GM19043 (cell line): ENCODE data around the gene PRKG1.
"Not testable (repeated sequence)": the region's sequence is repeated elsewhere in the genome, so short reads cannot be mapped to it uniquely, and the experiment has no call there.

Experiments used
- ATAC-seq: cut with Tn5 transposase; IDR thresholded peaks from one replicate; pipeline ENCODE4 v1.9.1; 2021; ENCODE audit warnings: low read depth; ENCODE audit not compliant: unreplicated experiment

PRKG1 gene

DNA sequence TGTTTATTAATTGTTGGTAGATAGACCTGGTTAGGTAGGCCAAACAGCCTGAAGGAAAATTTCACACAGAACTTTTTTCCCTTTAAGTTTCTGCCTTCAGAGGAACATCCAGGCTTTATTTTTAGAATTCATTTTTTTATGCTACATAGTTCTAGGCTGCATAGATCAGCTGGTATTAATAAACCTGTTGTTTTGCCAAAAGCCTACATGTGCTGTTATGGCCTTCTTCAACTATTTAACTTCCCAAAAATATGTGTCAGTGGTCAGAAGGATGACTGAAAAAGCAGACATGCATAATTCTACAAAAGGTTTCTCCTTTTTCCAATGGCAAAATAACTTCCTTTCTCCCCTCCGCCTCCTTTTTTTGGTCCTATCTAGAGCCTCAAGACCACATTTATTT, 936.8 kb downstream of the PRKG1 start:
- ATAC-seq = no peak

DNA sequence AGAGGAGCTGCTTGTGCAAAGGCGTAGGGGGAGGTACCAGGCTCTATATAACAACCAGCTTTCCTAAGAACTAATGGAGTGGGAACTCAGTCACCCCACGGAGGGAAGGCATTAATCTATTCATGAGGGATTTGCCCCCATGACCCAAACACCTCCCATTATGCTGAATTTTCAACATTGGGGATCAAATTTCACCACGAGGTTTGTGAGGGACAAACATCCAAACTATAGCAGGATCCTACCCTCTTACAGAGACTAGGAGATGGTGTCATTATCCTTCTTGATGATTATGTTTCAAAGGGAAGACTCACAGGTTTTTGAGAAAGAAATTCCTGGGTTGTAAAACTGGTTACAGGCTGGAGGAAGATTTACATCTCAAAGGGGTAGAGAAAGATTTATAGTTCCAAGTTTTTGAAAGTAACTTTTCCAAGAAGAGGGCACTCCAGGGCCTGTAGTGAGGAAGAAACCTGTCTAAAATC, 944.8 kb downstream of the PRKG1 start:
- no peak for ATAC-seq

DNA sequence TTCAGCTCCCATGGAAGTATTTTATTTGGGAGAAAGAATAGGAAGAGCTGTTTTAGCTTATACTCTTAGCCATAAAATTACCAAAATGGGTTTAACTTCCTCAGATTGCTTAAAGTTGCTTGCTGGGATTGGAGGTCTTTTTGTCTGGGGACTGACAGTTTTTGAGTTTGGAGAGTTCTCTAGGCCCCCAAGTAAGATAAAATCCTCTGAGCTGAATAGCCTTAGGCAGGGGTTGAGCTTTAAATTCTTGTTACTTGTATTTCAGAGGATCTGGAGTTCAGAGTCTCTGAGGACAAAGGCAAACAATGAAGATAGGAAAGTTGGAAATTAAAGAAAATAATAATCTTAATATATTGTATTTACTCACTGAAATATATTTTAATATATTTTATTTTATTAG, 945.4 kb downstream of the PRKG1 start:
- ATAC-seq = no peak

DNA sequence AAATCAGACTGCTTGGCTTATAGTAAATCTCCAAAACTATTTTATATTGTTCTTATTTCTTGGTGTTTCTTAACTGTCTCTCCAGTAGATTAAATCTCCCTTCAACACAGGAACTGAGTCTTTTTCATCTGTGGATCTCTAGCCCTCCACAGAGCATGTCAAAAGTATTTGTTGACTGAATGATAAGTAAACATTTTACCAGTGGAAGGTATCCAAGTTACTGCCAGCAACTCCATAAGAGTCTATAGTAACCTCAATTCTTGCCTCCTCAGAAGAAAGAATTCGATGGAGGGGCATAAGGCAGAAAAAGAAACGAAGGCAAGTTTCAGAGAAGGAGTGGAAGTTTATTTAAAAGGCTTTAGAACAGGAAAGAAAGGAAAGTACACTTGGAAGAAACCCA, 945.9 kb downstream of the PRKG1 start:
- no peak for ATAC-seq

DNA sequence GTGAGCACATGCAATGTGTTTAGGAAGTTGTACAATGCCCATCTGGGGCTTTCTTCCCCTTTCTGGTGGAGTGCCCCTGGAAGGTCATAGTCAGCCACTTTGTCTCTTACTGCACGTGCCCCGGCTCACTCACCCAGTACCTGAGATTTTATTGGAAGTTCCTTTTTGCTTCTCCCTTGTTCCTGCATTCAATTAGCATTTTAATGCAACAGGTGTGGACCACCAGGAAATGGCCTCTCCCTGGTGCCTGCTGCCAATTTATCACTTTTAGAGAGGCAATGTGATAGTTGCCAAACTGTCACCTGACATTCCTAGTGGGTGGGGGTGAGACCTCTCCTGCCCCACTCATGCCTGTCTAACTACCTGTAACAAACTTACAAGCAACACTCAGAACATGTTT, 946.4 kb downstream of the PRKG1 start:
- no peak for ATAC-seq

DNA sequence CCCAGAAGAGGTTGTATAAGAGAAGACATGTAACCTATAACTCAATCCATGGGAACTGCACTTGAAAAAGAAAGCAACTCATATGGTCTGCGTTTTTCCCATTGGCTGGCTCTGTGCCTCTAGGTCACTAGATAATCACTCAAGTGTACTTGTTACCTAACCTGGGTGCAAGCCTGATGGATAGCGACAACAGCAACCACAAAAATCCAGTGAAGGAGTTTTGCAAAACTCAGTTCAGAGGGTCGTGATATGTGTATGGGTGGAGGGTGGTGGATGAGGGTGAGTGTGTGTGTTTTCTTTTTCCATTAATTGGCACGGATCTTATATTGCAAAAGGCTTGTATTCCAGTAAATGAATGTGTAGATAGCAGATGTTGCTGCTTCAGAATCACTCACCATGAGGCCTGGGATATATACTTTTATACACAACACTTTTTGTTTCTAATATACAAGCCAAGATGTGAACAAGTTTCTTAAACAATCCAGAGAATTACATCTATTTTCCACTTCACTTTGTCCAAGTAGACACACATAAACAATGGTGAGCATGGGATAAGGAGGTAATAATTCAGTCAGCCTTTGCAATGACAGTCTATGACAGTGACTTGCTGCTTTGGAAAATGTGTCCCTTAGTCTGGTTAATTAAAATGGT, 952.9 kb downstream of the PRKG1 start:
- no peak for ATAC-seq

DNA sequence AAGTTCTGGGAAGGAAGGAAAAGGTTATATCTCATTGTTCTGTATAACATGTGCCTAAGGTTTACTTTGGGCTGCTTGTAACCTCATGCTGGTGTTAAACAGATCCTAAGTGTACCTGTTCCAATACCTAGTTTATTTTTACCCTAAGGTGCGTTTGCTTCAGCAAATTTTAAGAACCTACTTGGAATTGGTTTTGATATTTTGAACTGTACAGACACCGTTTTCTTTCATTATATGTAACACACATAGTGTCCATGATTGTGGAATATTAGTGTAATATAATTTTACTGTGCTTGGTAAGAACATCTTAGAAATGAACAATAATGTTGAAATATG, 954.2 kb downstream of the PRKG1 start:
- no peak for ATAC-seq

DNA sequence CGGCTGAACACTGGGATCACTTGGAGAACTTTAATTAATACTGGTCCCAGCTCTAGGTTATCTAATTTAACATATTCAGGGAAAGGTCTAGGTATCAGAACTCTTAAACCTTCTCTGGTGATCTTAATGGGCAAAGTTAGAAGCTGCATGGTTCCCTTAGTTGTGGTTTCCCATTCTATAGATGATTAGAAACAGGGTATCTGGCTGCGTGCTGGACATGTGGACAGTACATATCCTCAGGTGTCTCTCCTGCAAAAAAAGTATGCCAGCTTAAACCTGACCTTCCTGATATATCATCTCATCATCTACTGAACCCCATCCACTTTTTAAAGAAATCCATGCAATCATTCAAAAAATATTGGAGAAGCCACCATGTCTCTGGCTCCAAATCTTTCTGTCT, 955.3 kb downstream of the PRKG1 start:
- no peak for ATAC-seq

DNA sequence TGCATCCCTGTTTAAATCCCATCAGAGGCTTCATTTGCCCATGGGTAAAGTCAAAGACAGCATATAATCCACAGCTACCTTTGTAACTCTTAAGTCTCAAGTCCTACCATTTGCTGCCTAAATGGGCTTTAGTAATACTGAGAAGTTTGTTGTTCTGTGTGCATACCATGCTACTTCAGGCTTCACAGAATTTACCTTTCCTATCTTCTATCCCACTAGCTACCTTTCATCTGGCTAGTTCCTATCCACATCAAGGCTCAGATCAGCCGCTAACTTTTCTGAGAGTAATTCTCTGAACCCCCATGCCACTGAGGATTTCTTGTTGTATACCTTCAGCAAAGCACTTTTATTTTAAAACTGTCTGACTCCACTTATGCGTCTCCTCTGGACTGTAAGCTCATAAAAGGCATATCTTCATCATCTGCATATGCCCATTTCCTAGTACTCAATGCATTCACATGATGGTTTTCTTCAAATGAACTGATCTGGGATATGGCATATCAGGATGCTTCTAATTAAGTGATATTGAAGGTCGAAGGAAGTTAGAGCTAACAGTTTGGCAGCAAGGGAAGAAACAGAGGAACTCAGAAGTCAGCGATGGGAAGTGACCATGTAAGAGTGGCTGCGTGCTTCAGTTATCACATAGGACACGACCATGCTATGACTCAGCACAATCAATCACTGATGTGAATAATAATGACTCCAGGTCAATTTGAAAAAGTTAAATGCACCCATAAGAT, 955.9 kb downstream of the PRKG1 start:
- ATAC-seq = no peak

DNA sequence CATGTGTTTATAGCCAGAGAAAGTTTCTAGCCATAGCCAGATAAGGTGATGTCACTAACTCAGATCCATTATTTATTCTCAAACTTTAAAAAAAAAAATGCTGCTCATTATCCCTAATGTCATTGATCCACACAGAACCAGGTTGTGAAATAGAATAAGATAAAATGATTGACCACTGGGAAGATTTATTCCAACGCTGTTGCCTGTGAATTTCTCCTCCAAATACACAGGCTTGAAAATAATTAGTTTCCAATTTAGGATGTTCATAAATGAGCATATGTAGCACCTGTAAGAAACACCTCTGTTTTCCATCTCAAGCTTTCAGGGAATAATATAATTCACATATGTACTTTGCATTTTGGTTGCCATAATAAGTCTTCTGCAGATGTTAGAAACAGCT, 956.7 kb downstream of the PRKG1 start:
- ATAC-seq = no peak

DNA sequence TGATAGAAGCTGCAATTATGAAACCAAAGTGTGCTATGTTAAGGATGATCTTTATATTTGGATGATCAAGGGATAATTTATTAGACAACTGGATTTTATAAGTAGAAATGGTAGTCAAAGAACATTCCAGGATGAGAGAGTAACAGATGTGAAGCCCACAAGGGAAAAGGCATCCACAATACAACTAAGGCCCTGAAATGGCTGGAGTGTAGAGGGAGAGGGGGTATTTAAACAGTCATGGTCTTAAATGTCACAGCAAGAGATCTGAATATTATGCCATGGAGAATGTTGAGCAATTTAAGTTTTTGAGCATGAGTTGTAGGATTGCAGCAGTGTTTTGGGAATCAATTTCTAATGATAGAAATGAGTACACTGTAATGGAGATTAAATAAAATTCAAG, 957.5 kb downstream of the PRKG1 start:
- no peak for ATAC-seq

DNA sequence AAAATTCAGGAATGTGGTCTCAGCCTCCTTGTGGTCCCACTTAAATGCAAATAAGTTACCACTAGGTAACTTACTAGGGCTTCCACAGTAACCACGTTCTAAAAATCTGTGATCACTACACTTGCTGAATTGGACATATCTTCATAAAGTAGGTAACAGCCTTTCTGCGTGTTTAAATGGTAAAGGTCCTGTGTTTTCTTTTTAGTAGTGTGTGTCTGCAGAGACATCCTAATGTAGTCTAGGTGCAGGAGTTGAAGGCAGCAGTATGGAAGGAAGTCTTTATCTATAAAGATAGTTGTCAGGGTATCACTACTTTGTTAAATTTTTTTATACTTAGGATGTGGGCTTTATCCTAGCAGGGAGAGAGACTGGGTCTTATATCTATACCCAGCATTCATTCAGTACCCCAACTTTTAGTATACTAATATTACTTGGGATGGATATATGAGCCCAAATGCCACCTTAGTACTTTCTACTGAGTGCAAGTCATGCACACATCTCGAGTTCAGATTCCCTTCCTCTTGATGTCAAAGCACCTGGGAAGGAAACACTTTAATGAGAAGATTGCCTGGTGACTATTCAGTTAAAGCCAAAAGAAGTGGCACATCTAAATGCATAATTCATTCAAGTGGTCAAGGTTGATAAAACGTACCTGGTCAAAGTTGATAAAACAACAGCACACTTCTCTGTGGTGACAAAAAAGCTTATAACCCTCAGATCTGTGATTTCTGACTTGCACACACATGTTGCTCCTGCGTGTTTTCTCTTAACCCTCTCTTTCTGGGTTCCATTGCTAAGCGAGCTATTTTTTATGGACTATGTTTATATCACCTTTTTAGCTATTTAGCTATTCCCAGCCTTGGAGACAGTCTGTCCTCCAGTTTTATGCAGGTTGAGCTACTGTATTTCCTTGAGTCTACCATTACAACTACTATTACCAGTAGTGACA, 958.7 kb downstream of the PRKG1 start:
- no peak for ATAC-seq

DNA sequence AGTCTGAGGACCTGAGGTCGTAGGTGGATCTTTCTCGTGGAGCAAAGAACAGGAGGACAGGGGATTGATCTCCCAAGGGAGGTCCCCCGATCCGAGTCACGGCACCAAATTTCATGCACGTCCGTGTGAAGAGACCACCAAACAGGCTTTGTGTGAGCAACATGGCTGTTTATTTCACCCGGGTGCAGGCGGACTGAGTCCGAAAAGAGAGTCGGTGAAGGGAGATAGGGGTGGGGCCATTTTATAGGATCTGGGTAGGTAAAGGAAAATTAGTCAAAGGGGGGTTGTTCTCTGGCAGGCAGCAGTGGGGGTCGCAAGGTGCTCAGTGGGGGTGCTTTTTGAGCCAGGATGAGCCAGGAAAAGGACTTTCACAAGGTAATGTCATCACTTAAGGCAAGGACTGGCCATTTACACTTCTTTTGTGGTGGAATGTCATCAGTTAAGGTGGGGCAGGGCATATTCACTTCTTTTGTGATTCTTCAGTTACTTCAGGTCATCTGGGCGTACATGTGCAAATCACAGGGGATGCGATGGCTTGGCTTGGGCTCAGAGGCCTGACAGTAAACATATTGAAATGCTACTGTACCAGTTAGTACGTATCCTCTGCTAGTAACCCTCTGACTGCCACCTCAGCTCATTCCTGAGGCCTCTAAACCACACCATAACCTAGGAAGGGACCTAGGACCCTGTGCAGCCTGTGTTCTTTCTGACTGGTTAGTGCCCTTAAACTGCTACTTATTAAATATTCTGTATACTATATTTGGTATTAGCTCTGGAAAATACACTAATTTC, 964.9 kb downstream of the PRKG1 start:
- ATAC-seq = not testable (repeated sequence)

DNA sequence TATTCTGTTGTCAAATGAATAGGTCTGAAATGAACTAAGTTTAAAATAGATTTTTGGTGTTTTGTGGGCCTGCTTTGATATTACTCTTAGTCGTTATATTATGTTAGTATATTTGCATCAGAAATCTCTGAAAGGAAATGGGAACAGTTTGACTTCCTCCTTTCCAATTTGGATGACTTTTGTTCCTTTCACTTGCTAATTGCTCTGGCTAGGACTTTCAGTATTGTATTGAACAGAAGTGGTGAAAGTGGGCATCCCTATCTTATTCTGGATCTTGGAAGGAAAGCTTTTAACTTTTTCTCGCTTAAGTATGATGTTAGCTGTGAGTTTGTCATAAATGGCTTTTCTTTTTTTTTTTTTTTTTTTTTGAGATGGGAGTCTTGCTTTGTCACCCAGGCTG, 966.2 kb downstream of the PRKG1 start:
- no peak for ATAC-seq

DNA sequence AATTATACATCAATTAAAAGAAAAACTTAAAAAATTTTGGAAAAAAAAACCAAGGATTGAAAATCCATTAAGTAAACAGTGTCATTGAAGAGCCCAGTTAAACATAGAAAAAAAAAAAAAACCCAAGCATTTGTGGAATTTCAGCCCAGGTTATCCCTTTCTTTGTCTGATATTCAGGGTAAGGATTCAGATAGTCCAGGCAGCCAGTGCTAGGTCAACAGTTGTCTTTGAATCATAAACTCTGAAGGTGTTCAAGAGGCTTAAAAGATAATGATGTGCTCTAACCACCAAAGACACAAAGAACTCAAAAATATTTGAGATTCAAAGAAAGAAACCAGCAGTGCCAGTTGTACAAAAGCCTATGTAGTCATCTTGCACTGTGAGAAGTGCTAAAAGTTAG, 969.5 kb downstream of the PRKG1 start:
- no peak for ATAC-seq

DNA sequence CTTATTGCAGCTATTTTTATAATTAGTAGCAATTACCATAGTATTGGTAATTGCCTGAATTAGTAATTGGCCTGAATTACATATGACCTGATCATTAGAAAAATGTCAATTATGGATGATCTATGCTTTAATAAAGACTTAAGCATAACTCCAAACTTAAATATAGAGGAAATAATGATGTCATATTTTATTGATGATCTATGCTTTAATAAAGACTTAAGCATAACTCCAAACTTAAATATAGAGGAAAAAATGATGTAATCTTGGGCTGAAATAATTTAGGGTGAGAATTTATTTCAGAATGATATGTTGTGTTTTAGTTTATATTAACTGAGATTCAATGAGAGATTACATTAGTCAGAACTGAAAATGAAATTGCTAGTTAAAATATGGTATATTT, 973.8 kb downstream of the PRKG1 start:
- ATAC-seq = no peak

DNA sequence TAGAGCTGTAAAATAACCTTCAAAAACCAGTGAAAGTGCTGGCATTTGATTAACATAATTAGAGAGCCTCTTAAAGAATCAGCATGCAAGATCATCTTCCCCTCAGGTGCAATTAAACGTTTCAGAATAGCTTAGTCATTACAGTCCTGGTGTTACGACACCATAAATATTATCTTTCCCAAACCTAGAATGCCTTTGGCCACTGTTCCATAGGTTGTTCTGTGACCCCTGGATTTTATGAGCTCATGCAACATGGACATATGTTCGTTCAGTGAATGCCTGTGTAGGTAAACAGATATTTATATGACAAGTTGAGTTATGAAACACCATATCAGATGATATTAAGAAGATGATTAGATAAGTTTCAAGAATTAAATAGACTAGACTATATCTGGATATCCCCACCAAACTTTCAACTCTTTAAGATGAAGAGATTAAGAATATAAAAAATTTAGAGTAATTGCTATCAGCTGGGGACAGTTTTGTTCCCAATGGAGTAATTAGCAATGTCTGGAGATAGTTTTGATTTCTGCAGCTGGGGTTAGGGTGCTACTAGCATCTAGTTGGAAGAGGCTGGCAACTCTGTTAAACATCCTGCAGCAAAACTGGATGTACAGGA, 976.3 kb downstream of the PRKG1 start:
- no peak for ATAC-seq

DNA sequence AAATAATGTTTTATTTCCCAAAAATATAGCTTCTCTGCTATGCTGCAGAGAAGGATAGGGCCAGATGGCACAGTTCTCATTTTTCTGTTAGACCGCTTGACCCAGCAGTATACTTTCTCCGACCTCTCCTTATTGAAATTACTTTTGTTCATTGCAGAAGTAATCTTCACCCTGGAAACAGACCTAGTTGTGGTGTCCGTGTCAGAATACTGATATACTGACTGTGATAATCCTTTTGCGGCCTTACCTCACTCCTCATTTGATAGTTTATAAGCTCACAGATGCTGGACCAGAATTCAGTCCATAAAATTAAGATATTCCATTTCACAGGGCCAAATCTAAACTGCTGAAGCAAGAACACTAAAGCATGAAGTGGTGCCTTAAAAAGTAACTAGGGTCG, 979.2 kb downstream of the PRKG1 start:
- no peak for ATAC-seq

DNA sequence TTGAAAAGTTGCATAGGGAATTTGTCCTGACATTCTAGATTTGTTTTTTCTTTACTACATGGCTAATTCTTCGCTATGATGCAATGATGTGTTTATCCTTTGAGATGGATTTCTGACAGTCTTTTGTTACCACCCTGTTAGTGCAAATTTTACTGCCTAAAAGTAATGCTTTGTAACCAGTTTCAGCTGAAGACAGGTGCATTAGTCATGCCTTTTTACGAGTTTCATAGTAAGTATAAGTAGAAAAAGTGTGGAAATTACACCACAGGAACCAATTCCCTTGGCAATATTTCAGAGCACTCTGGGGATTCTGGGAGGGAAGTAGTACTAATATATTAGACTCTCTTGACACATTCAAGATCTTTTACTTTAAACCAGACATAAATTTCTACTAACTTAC, 982.0 kb downstream of the PRKG1 start:
- no peak for ATAC-seq

DNA sequence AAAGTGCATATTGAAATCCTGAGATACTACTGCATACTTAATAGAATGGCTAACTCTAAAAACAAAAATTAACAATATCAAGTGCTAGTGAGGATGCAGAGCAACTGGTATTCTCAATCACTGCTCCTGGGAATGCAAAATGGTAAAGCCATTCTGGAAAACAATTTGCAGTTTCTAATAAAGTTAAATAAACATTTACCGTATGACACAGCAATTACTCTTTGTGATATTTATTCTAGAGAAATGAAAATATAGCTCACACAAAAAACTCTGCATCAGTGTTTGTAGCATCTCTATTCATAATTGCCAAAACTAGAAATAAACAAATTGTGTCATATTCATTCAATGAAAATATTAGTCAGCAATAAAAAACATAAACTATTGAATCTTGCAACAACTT, 984.8 kb downstream of the PRKG1 start:
- no peak for ATAC-seq
